ENCODE data around the gene MICAL2.
"Not testable (repeated sequence)": the region's sequence is repeated elsewhere in the genome, so short reads cannot be mapped to it uniquely, and the experiment has no call there.

MICAL2 gene

GRCh38 chr11:12143461-12144258 lies 33.3 kb downstream of the MICAL2 start:
- Histone ChIP-seq H3K36me3 (ENCODE audit: insufficient read depth, low read depth, low read length) (no peaks in the 10 kb centered on the region), H3K27ac (ENCODE audit: low read length) (no peak overlapping the region), H3K27me3 (ENCODE audit: insufficient read depth, low read length) (no peaks in the 10 kb centered on the region), H3K4me1 (ENCODE audit: insufficient read depth, low read length) (no peaks in the 10 kb centered on the region), H3K9ac (ENCODE audit: low read depth, low read length) (no peak overlapping the region), H3K9me3 (ENCODE audit: insufficient read depth, low read depth, low read length) (no peaks in the 10 kb centered on the region), H3K4me3 (ENCODE audit: low read length) (no peak overlapping the region)

GRCh38 chr11:12144330-12145174 lies 34.2 kb downstream of the MICAL2 start:
- Histone ChIP-seq H3K27me3 (ENCODE audit: insufficient read depth, low read length) (no peaks in the 10 kb centered on the region), H3K36me3 (ENCODE audit: insufficient read depth, low read depth, low read length) (no peaks in the 10 kb centered on the region), H3K9ac (ENCODE audit: low read depth, low read length) (no peak overlapping the region), H3K4me3 (ENCODE audit: low read length) (no peak overlapping the region), H3K9me3 (ENCODE audit: insufficient read depth, low read depth, low read length) (no peaks in the 10 kb centered on the region), H3K4me1 (ENCODE audit: insufficient read depth, low read length) (no peaks in the 10 kb centered on the region), H3K27ac (ENCODE audit: low read length) (no peak overlapping the region)

GRCh38 chr11:12146678-12147077 lies 36.3 kb downstream of the MICAL2 start:
- H3K4me3 ChIP-seq (ENCODE audit: low read length); H3K4me1 ChIP-seq (ENCODE audit: insufficient read depth, low read length); H3K9me3 ChIP-seq (ENCODE audit: insufficient read depth, low read depth, low read length); H3K36me3 ChIP-seq (ENCODE audit: insufficient read depth, low read depth, low read length); H3K9ac ChIP-seq (ENCODE audit: low read depth, low read length); H3K27ac ChIP-seq (ENCODE audit: low read length); H3K27me3 ChIP-seq (ENCODE audit: insufficient read depth, low read length): not testable (repeated sequence)

GRCh38 chr11:12147827-12148226 lies 37.4 kb downstream of the MICAL2 start:
- H3K9ac ChIP-seq (ENCODE audit: low read depth, low read length): no peak overlapping the region
- H3K36me3 ChIP-seq (ENCODE audit: insufficient read depth, low read depth, low read length): no peaks in the 10 kb centered on the region
- no peaks in the 10 kb centered on the region for H3K9me3 ChIP-seq (ENCODE audit: insufficient read depth, low read depth, low read length)
- H3K27ac ChIP-seq (ENCODE audit: low read length): no peak overlapping the region
- H3K4me1 ChIP-seq (ENCODE audit: insufficient read depth, low read length): no peaks in the 10 kb centered on the region
- no peak overlapping the region for H3K4me3 ChIP-seq (ENCODE audit: low read length)
- H3K27me3 ChIP-seq (ENCODE audit: insufficient read depth, low read length): no peaks in the 10 kb centered on the region

GRCh38 chr11:12148466-12148865 lies 38.1 kb downstream of the MICAL2 start:
- no peaks in the 10 kb centered on the region for H3K9me3 ChIP-seq (ENCODE audit: insufficient read depth, low read depth, low read length)
- no peaks in the 10 kb centered on the region for H3K36me3 ChIP-seq (ENCODE audit: insufficient read depth, low read depth, low read length)
- no peaks in the 10 kb centered on the region for H3K27me3 ChIP-seq (ENCODE audit: insufficient read depth, low read length)
- H3K4me1 ChIP-seq (ENCODE audit: insufficient read depth, low read length): no peaks in the 10 kb centered on the region
- H3K9ac ChIP-seq (ENCODE audit: low read depth, low read length): no peak overlapping the region
- H3K27ac ChIP-seq (ENCODE audit: low read length): no peak overlapping the region
- H3K4me3 ChIP-seq (ENCODE audit: low read length): no peak overlapping the region

- no peaks in the 10 kb centered on the region for H3K27me3 ChIP-seq (ENCODE audit: insufficient read depth, low read length)
- no peak overlapping the region for H3K4me3 ChIP-seq (ENCODE audit: low read length)
- no peak overlapping the region for H3K9ac ChIP-seq (ENCODE audit: low read depth, low read length)
- H3K9me3 ChIP-seq (ENCODE audit: insufficient read depth, low read depth, low read length): no peaks in the 10 kb centered on the region
- H3K27ac ChIP-seq (ENCODE audit: low read length): no peak overlapping the region
- no peaks in the 10 kb centered on the region for H3K4me1 ChIP-seq (ENCODE audit: insufficient read depth, low read length)
- H3K36me3 ChIP-seq (ENCODE audit: insufficient read depth, low read depth, low read length): no peaks in the 10 kb centered on the region
Observed at GRCh38 chr11:12148882-12149281, 38.5 kb downstream of the MICAL2 start.

- Histone ChIP-seq H3K4me1 (ENCODE audit: insufficient read depth, low read length) (no peaks in the 10 kb centered on the region), H3K36me3 (ENCODE audit: insufficient read depth, low read depth, low read length) (no peaks in the 10 kb centered on the region), H3K9me3 (ENCODE audit: insufficient read depth, low read depth, low read length) (no peaks in the 10 kb centered on the region), H3K27me3 (ENCODE audit: insufficient read depth, low read length) (no peaks in the 10 kb centered on the region), H3K27ac (ENCODE audit: low read length) (no peak overlapping the region), H3K4me3 (ENCODE audit: low read length) (no peak overlapping the region), H3K9ac (ENCODE audit: low read depth, low read length) (no peak overlapping the region)
Observed at GRCh38 chr11:12149672-12150225, 39.4 kb downstream of the MICAL2 start.

GRCh38 chr11:12150831-12151382 lies 40.5 kb downstream of the MICAL2 start:
- no peak overlapping the region for H3K4me3 ChIP-seq (ENCODE audit: low read length)
- H3K4me1 ChIP-seq (ENCODE audit: insufficient read depth, low read length): no peaks in the 10 kb centered on the region
- H3K9me3 ChIP-seq (ENCODE audit: insufficient read depth, low read depth, low read length): no peaks in the 10 kb centered on the region
- no peaks in the 10 kb centered on the region for H3K27me3 ChIP-seq (ENCODE audit: insufficient read depth, low read length)
- H3K9ac ChIP-seq (ENCODE audit: low read depth, low read length): no peak overlapping the region
- H3K36me3 ChIP-seq (ENCODE audit: insufficient read depth, low read depth, low read length): no peaks in the 10 kb centered on the region
- H3K27ac ChIP-seq (ENCODE audit: low read length): no peak overlapping the region

GRCh38 chr11:12152321-12152720 lies 41.9 kb downstream of the MICAL2 start:
- H3K27ac ChIP-seq (ENCODE audit: low read length): no peak overlapping the region
- no peaks in the 10 kb centered on the region for H3K4me1 ChIP-seq (ENCODE audit: insufficient read depth, low read length)
- H3K36me3 ChIP-seq (ENCODE audit: insufficient read depth, low read depth, low read length): no peaks in the 10 kb centered on the region
- H3K9ac ChIP-seq (ENCODE audit: low read depth, low read length): no peak overlapping the region
- no peaks in the 10 kb centered on the region for H3K27me3 ChIP-seq (ENCODE audit: insufficient read depth, low read length)
- H3K9me3 ChIP-seq (ENCODE audit: insufficient read depth, low read depth, low read length): no peaks in the 10 kb centered on the region
- H3K4me3 ChIP-seq (ENCODE audit: low read length): no peak overlapping the region

GRCh38 chr11:12154871-12155668 lies 44.7 kb downstream of the MICAL2 start:
- Histone ChIP-seq H3K9ac (ENCODE audit: low read depth, low read length) (no peak overlapping the region), H3K4me3 (ENCODE audit: low read length) (no peak overlapping the region), H3K9me3 (ENCODE audit: insufficient read depth, low read depth, low read length) (no peaks in the 10 kb centered on the region), H3K27me3 (ENCODE audit: insufficient read depth, low read length) (no peaks in the 10 kb centered on the region), H3K4me1 (ENCODE audit: insufficient read depth, low read length) (no peaks in the 10 kb centered on the region), H3K27ac (ENCODE audit: low read length) (no peak overlapping the region), H3K36me3 (ENCODE audit: insufficient read depth, low read depth, low read length) (no peaks in the 10 kb centered on the region)

- H3K36me3 ChIP-seq (ENCODE audit: insufficient read depth, low read depth, low read length): no peaks in the 10 kb centered on the region
- H3K27me3 ChIP-seq (ENCODE audit: insufficient read depth, low read length): no peaks in the 10 kb centered on the region
- no peaks in the 10 kb centered on the region for H3K9me3 ChIP-seq (ENCODE audit: insufficient read depth, low read depth, low read length)
- H3K4me1 ChIP-seq (ENCODE audit: insufficient read depth, low read length): no peaks in the 10 kb centered on the region
- no peak overlapping the region for H3K27ac ChIP-seq (ENCODE audit: low read length)
- no peak overlapping the region for H3K4me3 ChIP-seq (ENCODE audit: low read length)
- H3K9ac ChIP-seq (ENCODE audit: low read depth, low read length): no peak overlapping the region
Observed at GRCh38 chr11:12155696-12156095, 45.3 kb downstream of the MICAL2 start.
